ENCODE data around the gene RBM24.

DNA sequence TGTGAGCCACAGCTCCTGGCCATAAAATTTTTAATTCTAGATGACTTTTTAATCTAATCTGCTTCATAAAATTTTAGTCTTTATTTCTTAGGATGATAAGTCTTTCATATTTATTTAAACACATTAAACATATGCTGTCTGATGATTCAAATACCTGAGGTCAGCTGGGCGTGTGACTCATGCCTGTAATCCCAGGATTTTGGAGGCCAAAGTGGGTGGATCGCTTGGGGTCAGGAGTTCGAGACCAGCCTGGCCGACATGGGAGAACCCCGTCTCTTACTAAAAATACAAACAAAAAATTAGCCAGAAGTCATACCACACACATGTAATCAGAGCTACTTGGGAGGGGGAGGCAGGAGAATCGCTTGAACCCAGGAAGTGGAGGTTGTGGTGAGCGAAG lies 53.1 kb downstream of the RBM24 start:
- TF ChIP-seq, protein P1, sequence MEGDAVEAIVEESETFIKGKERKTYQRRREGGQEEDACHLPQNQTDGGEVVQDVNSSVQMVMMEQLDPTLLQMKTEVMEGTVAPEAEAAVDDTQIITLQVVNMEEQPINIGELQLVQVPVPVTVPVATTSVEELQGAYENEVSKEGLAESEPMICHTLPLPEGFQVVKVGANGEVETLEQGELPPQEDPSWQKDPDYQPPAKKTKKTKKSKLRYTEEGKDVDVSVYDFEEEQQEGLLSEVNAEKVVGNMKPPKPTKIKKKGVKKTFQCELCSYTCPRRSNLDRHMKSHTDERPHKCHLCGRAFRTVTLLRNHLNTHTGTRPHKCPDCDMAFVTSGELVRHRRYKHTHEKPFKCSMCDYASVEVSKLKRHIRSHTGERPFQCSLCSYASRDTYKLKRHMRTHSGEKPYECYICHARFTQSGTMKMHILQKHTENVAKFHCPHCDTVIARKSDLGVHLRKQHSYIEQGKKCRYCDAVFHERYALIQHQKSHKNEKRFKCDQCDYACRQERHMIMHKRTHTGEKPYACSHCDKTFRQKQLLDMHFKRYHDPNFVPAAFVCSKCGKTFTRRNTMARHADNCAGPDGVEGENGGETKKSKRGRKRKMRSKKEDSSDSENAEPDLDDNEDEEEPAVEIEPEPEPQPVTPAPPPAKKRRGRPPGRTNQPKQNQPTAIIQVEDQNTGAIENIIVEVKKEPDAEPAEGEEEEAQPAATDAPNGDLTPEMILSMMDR (IDR thresholded peaks at IDR 0.05): no peak
- no peak for TF ChIP-seq POLR2A (IDR thresholded peaks at IDR 0.05)
